GM11168 (cell line): ENCODE measurements around the gene KIZ.

Experiments
- in situ Hi-C: fragments of 300-500 bp; cut with MboI; formaldehyde crosslinking; loops from one replicate; pipeline ENCODE4 v1.12.0; 2022; ENCODE audit warnings: low sequenced_read_pairs; ENCODE audit not compliant: unreplicated experiment

Gene KIZ

GRCh38 chr20:21133917-21134622 lies 8.2 kb downstream of the KIZ start:
- in situ Hi-C loops = no loop called here

DNA sequence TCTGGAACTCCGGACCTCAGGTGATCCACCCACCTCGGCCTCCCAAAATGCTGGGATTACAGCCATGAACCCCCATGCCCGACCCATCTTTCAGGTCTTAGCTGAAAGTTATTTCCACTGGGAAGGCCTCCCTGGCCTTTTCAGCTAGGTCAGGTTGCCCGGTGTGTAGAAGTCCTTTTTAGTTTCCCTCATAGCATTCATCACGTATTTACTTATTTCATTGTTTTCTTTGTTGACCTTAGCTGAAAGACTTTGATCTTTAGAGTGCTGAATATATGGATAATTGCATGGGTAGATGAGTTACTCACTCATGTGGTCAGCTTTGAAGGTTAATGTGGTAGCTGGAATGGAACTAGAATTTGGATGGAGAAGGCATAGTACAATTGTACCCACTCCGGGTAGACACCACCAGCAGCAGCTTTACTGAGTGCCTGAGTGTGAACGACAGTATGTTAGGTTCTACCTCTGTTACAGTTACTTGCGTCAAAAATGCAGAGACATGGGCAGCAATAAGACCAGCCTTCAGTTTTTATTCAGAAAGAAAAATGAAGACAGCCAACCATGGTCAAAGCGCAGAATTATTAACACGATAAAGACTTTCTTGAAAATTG lies 9.1 kb downstream of the KIZ start:
- in situ Hi-C loops = no loop called here

GRCh38 chr20:21136015-21136732 lies 10.3 kb downstream of the KIZ start:
- in situ Hi-C loops = no loop called here

- in situ Hi-C loops = no loop called here
Observed at GRCh38 chr20:21137078-21137477, 11.2 kb downstream of the KIZ start.

DNA sequence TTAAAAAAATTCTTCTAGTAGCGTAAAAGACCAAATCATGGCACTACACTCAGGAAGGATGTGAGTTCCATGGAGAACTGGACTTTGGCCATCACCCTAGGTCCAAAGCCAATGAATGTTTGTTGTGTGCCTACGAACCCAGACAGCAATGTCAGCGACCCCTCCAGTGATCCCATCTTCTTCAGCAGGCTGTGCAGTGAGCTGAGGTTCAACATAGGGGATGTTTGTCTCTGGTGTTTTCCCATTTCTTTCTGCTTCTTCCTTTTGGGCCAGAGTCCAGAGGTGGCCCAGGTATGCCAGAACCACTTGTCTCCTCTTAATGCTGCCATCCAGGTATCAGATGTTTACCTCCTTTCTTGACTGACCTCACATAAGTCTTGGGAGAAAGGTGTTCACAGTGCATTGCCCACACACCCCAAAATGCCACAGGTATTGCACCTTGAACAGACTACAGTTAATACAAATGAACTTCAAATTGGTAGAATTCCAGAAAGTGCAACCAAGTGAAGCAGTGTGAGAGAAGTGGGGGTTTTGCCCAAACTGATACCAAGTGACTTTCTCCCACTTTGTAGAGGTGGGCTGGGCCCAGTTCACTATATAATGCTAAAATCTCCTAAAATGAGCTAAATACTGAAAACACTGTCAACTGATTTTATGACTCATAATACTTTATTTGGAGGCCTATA lies 14.1 kb downstream of the KIZ start:
- in situ Hi-C loops = no loop called here

- in situ Hi-C loops = no loop called here
Observed at GRCh38 chr20:21141825-21142224, 15.9 kb downstream of the KIZ start.

- in situ Hi-C loops = no loop called here
Observed at GRCh38 chr20:21143194-21143890, 17.5 kb downstream of the KIZ start.

GRCh38 chr20:21145424-21145823 lies 19.5 kb downstream of the KIZ start:
- in situ Hi-C loops = no loop called here

- in situ Hi-C loops = no loop called here
Observed at GRCh38 chr20:21146215-21146614, 20.3 kb downstream of the KIZ start.

DNA sequence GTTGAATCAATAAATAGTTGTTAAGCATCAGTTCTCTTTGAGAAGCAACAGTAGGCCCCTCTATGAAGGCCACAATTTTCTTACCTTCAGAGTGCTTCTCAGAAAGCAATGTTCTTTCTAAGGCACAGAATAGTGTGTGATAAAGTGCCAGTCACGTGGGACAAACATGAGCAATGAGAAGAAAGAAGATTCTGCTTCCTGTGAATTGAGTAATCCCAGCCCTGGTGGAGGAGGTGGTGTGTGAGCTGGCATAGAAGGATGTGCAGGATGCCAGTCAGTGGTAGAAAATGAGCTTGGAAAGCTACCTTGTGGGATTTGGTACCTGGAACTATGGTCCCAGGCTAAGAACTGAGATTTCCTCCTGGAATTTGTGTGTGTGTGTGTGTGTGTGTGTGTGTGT lies 21.7 kb downstream of the KIZ start:
- in situ Hi-C loops = no loop called here

DNA sequence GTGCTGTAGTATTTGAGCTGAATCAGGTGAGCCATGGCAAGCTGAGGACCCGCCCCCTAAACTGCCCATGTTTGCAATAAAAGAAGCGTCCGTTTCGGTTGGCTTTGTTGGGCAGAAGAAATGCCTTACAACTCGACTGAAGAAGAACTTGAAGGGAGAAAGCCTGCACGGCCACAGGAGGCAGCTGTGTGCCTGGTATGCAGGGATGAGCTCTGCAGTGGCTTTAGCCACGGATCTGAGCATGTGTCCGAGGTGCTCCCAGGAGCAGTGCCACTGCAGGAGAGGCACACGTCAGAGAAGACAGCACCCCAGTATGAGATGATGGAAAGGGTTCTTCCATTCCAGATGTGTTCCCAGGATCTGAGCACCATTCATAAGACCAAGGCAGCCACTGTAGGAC lies 23.5 kb downstream of the KIZ start:
- in situ Hi-C loops = no loop called here

GRCh38 chr20:21151791-21152190 lies 25.9 kb downstream of the KIZ start:
- in situ Hi-C loops = no loop called here

DNA sequence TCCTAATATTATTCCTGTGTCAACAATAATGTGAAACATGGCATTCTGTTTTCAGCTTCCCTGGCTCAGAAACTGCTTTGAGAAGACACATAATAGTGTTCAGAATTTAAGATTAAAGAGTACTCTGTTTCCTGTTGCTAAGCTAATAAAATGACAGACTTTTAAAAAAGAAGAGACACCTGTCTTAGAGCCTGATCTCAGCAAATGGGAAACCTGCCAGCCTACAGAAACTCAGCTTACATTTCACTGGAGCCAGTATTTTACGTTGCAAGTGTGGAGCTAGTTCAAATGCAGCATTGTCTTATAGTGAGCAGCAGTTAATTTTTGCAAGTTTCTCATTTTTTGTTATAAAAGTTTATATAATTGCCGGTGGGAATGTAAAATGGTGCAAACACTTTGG lies 28.8 kb downstream of the KIZ start:
- in situ Hi-C loops = no loop called here

DNA sequence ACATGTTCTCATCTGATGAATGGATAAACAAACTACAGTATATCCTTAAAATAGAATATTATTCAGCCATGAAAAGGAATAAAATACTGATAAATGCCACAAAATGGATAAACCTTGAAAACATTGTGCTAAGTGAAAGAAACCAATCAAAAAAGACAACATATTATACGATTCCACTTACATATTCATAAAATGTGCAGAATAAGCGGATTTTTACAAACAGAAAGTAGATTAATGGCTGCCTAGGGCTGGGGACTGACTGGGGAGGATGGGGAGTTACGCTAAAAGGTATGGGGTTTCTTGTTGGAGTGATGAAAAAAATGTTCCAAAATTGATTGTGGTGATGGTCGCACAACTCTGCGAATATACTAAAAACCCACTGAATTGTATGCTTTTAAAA lies 29.4 kb downstream of the KIZ start:
- in situ Hi-C loops = no loop called here

DNA sequence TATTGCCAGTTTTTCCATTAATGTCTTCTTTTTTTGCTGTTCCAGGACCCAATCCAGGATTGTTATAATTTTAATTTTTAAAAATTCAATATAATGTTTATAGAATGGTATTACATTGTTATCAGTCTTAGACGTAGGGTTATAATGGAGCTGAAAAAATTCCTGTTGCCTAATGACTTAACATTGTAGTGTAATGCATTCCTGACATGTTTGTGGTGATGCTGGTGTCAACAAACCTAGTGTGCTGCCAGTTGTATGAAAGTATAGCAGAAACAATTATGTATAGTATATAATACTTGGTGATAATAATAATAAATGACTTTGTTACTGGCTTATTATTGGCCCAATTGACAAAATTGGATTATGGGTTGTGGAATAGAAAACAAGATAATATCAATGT lies 30.4 kb downstream of the KIZ start:
- in situ Hi-C loops = no loop called here

GRCh38 chr20:21157006-21157405 lies 31.1 kb downstream of the KIZ start:
- in situ Hi-C loops = no loop called here

- in situ Hi-C loops = no loop called here
Observed at GRCh38 chr20:21159658-21160380, 33.9 kb downstream of the KIZ start.

DNA sequence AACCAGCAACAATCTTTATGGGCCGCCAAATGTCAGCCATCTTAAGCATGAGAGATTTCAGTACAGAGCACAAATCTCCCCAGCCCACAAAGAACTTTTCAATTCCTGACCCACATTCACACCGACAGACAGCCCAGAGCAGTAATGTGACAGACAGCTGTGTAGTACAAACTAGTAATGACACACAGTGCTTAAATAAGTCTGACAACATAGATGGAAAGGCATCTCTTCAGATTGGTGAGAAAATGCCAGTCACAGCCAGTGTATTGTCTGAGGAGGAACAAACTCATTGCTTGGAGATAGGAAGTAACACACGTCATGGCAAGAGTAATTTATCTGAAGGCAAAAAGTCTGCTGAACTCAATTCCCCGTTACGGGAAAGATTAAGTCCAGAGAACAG lies 36.0 kb downstream of the KIZ start:
- in situ Hi-C loops = no loop called here

- in situ Hi-C loops = no loop called here
Observed at GRCh38 chr20:21162631-21163030, 36.7 kb downstream of the KIZ start.

- in situ Hi-C loops = no loop called here
Observed at GRCh38 chr20:21166801-21167200, 40.9 kb downstream of the KIZ start.
